Measurements from ENCODE around the gene MRTFB. TPM values are rescaled to one million over a fixed set of nuclear protein-coding genes. Genes with fewer than 3 reads are reported as not detected.
"Not testable (repeated sequence)": the region's sequence is repeated elsewhere in the genome, so short reads cannot be mapped to it uniquely, and the experiment has no call there.

MRTFB gene
- total RNA-seq, 1 experiment from 2014 or later: 10.2 TPM

GRCh38 chr16:14104066-14104465, 32.9 kb downstream of the MRTFB start:
- no peak for DNase-seq (ENCODE audit: low spot score)

- DNase-seq (ENCODE audit: low spot score): no peak
Measured at GRCh38 chr16:14105760-14106375, 34.7 kb downstream of the MRTFB start.

GRCh38 chr16:14106457-14106856, 35.3 kb downstream of the MRTFB start:
- DNase-seq (ENCODE audit: low spot score): no peak

GRCh38 chr16:14106961-14107360, 35.8 kb downstream of the MRTFB start:
- DNase-seq (ENCODE audit: low spot score): no peak

GRCh38 chr16:14109077-14109775, 38.1 kb downstream of the MRTFB start:
- no peak for DNase-seq (ENCODE audit: low spot score)

GRCh38 chr16:14109782-14110727, 38.9 kb downstream of the MRTFB start:
- DNase-seq (ENCODE audit: low spot score): peak; percentile 4

GRCh38 chr16:14110728-14111251, 39.7 kb downstream of the MRTFB start:
- DNase-seq (ENCODE audit: low spot score): no peak

- DNase-seq (ENCODE audit: low spot score): no peak
Measured at GRCh38 chr16:14111713-14112538, 40.8 kb downstream of the MRTFB start.

GRCh38 chr16:14112539-14112856, 41.4 kb downstream of the MRTFB start:
- DNase-seq (ENCODE audit: low spot score): no peak

- no peak for DNase-seq (ENCODE audit: low spot score)
Measured at GRCh38 chr16:14113344-14113743, 42.2 kb downstream of the MRTFB start.

GRCh38 chr16:14117051-14117450, 45.9 kb downstream of the MRTFB start:
- no peak for DNase-seq (ENCODE audit: low spot score)

GRCh38 chr16:14119799-14120198, 48.7 kb downstream of the MRTFB start:
- DNase-seq (ENCODE audit: low spot score): no peak

GRCh38 chr16:14120335-14120734, 49.2 kb downstream of the MRTFB start:
- DNase-seq (ENCODE audit: low spot score): no peak

GRCh38 chr16:14121142-14121541, 50.0 kb downstream of the MRTFB start:
- DNase-seq (ENCODE audit: low spot score): no peak

GRCh38 chr16:14121872-14122271, 50.8 kb downstream of the MRTFB start:
- no peak for DNase-seq (ENCODE audit: low spot score)

GRCh38 chr16:14122430-14122829, 51.3 kb downstream of the MRTFB start:
- not testable (repeated sequence) for DNase-seq (ENCODE audit: low spot score)

GRCh38 chr16:14125000-14125681, 54.0 kb downstream of the MRTFB start:
- no peak for DNase-seq (ENCODE audit: low spot score)

- no peak for DNase-seq (ENCODE audit: low spot score)
Measured at GRCh38 chr16:14125708-14126107, 54.6 kb downstream of the MRTFB start.

GRCh38 chr16:14128097-14128496, 57.0 kb downstream of the MRTFB start:
- no peak for DNase-seq (ENCODE audit: low spot score)

- DNase-seq (ENCODE audit: low spot score): no peak
Measured at GRCh38 chr16:14129502-14129901, 58.4 kb downstream of the MRTFB start.
